ENCODE results near the gene MXRA7.

MXRA7 gene

GRCh38 chr17:76679239-76679638 is 31.5 kb downstream of the MXRA7 start:
- no peaks in the 10 kb centered on the region for H3K27me3 ChIP-seq (ENCODE audit: insufficient read depth, low read length)
- 84% methylated on average over 1 of the region's 1 CpG for WGBS
- H3K27ac ChIP-seq (ENCODE audit: low read depth, low read length), result no peak overlapping the region
- H3K36me3 ChIP-seq (ENCODE audit: insufficient read depth, low read length), result no peaks in the 10 kb centered on the region
- no peak overlapping the region for H3K9ac ChIP-seq (ENCODE audit: low read depth, low read length)
- no peaks in the 10 kb centered on the region for H3K9me3 ChIP-seq (ENCODE audit: insufficient read depth, low read depth, low read length)
- H3K4me1 ChIP-seq (ENCODE audit: insufficient read depth, low read length), result peaks cover 7% of the 10 kb centered on the region
- no peak overlapping the region for H3K4me3 ChIP-seq (ENCODE audit: low read length)

DNA sequence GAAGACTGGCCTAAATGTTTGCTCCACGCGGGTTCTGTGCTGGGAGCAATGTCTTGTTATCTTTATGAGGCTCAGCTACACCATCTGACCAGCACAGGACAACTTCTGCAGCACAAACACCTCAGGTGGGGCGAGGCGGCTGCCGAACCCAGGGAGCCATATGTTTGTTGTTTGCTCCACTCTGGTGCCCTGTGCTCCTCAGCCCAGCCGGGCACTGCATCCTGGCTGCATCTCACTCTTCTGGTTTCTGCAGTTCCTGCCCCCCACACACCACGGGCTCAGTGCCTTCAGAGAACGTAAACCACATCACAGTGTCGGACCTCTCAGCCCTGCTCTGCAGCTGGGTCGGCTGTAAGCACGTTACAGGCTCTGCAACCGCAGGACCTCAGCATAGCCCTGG is 32.4 kb downstream of the MXRA7 start:
- Histone ChIP-seq H3K9me3 (ENCODE audit: insufficient read depth, low read depth, low read length) (no peaks in the 10 kb centered on the region), H3K9ac (ENCODE audit: low read depth, low read length) (no peak overlapping the region), H3K27ac (ENCODE audit: low read depth, low read length) (no peak overlapping the region), H3K27me3 (ENCODE audit: insufficient read depth, low read length) (no peaks in the 10 kb centered on the region), H3K4me1 (ENCODE audit: insufficient read depth, low read length) (peaks cover 2% of the 10 kb centered on the region; the same call in 1 of the 2 replicates), H3K36me3 (ENCODE audit: insufficient read depth, low read length) (no peaks in the 10 kb centered on the region), H3K4me3 (ENCODE audit: low read length) (no peak overlapping the region)
- 84% methylated on average over 12 of the region's 12 CpGs for WGBS

DNA sequence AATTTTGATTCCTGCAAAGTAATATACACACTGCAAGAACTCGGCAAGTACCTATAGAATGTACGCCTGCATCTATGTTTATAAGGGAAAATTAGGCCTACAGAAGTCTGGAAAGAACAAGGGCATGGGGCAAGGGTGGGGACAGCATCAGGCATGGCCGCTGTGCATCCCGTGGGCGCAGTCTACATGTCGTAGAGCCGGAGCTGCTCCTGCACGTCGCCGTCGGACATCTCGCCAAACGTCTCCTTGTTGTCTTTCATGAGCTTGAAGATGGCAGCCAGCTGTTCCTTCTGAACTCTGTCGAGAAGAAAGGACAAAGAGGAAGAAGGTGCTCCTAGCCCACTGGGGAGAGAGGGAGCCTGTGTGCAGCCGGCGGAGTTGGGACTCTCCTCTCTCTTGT is 33.4 kb downstream of the MXRA7 start:
- 94% methylated on average over 16 of the region's 16 CpGs for WGBS
- Histone ChIP-seq H3K27ac (ENCODE audit: low read depth, low read length) (no peak overlapping the region), H3K36me3 (ENCODE audit: insufficient read depth, low read length) (no peaks in the 10 kb centered on the region), H3K9me3 (ENCODE audit: insufficient read depth, low read depth, low read length) (no peaks in the 10 kb centered on the region), H3K27me3 (ENCODE audit: insufficient read depth, low read length) (no peaks in the 10 kb centered on the region), H3K4me1 (ENCODE audit: insufficient read depth, low read length) (peaks cover 4% of the 10 kb centered on the region), H3K4me3 (ENCODE audit: low read length) (no peak overlapping the region), H3K9ac (ENCODE audit: low read depth, low read length) (no peak overlapping the region)

DNA sequence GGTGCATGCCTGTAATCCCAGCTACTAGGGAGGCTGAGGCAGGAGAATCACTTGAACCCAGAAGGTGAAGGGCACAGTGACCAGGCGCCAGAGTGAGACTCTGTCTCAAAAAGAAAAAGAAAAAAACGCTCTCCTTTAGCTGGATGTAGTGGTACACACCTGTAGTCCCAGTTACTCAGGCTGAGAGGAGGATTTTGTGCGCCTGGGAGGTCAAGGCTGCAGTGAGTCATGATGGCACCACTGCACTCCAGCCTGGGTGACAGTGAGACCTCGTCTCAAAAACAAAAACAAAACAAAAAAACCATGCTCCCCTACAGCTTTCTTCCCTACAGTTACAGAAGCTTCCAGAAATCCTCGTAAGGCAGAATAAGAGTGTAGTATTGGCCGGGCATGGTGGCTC is 34.1 kb downstream of the MXRA7 start:
- Histone ChIP-seq H3K9ac (ENCODE audit: low read depth, low read length) (no peak overlapping the region), H3K27ac (ENCODE audit: low read depth, low read length) (no peak overlapping the region), H3K9me3 (ENCODE audit: insufficient read depth, low read depth, low read length) (no peaks in the 10 kb centered on the region), H3K4me3 (ENCODE audit: low read length) (no peak overlapping the region), H3K4me1 (ENCODE audit: insufficient read depth, low read length) (peaks cover 5% of the 10 kb centered on the region), H3K27me3 (ENCODE audit: insufficient read depth, low read length) (no peaks in the 10 kb centered on the region), H3K36me3 (ENCODE audit: insufficient read depth, low read length) (no peaks in the 10 kb centered on the region)
- 96% methylated on average over 6 of the region's 6 CpGs for WGBS

DNA sequence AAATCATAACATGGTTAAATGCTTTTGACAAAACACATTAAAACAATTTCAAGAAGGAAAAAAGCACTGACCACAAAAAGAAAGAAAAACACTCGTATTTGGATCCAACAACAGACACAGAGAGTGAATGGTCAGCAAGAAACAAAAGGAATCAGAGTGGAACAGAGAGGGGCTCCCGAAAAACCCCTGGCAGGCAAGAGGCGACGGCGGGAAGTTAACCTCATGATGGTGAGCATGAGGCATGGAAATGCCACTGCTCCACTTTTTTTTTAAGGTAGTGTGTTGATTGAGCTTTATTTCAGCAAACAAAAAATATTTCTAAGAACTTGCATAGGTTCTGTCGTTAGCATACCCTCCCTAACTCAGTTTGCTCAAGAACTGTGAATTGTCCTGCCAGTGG is 35.1 kb downstream of the MXRA7 start:
- H3K27ac ChIP-seq (ENCODE audit: low read depth, low read length), result no peak overlapping the region
- H3K4me1 ChIP-seq (ENCODE audit: insufficient read depth, low read length), result peaks cover 11% of the 10 kb centered on the region
- no peaks in the 10 kb centered on the region for H3K27me3 ChIP-seq (ENCODE audit: insufficient read depth, low read length)
- 91% methylated on average over 6 of the region's 6 CpGs for WGBS
- no peaks in the 10 kb centered on the region for H3K9me3 ChIP-seq (ENCODE audit: insufficient read depth, low read depth, low read length)
- no peak overlapping the region for H3K9ac ChIP-seq (ENCODE audit: low read depth, low read length)
- H3K36me3 ChIP-seq (ENCODE audit: insufficient read depth, low read length), result no peaks in the 10 kb centered on the region
- no peak overlapping the region for H3K4me3 ChIP-seq (ENCODE audit: low read length)

DNA sequence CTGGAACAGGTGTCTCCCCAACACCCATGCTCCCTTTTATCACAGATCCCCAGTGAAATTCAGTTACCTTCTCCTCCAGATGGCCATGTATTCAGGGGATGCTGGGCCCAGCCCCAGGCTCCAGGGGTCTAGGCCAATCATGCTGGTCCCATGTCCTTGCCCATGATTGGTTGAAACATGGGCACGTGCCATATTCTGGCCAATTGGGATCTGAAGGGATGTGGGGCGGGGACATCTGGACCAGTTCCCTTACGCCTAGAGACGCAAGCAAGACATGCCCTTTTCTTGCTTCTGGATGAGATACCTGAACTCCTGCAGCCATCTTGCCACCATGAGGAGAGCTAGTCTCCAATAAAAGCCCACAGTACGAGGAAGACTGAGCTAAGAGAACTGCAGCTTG is 36.2 kb downstream of the MXRA7 start:
- no peaks in the 10 kb centered on the region for H3K9me3 ChIP-seq (ENCODE audit: insufficient read depth, low read depth, low read length)
- H3K9ac ChIP-seq (ENCODE audit: low read depth, low read length), result no peak overlapping the region
- H3K27me3 ChIP-seq (ENCODE audit: insufficient read depth, low read length), result no peaks in the 10 kb centered on the region
- no peaks in the 10 kb centered on the region for H3K36me3 ChIP-seq (ENCODE audit: insufficient read depth, low read length)
- H3K4me1 ChIP-seq (ENCODE audit: insufficient read depth, low read length), result peaks cover 14% of the 10 kb centered on the region
- H3K27ac ChIP-seq (ENCODE audit: low read depth, low read length), result no peak overlapping the region
- no peak overlapping the region for H3K4me3 ChIP-seq (ENCODE audit: low read length)
- WGBS, result 92% methylated on average over 5 of the region's 5 CpGs

DNA sequence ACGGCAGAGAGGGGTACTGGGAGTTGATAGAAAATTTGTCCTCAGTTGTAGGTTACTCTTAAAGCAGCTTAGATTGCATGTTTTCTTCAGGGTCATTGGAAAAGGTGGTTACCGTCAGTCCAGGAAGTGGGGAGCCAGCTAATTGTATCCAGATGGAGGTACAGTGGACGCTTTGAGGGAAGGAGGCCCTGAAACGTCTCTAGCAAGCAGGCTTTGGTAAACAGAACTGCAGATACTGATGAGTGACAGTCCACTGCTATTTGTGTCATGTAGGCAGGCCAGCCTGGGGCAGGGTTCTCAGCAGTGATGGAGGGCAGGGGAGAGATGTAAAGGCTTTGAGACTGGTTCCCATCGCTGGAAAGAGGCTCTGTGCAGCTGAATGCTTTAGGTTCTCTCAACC is 37.0 kb downstream of the MXRA7 start:
- no peaks in the 10 kb centered on the region for H3K9me3 ChIP-seq (ENCODE audit: insufficient read depth, low read depth, low read length)
- WGBS, result 88% methylated on average over 5 of the region's 5 CpGs
- no peaks in the 10 kb centered on the region for H3K36me3 ChIP-seq (ENCODE audit: insufficient read depth, low read length)
- no peak overlapping the region for H3K4me3 ChIP-seq (ENCODE audit: low read length)
- H3K4me1 ChIP-seq (ENCODE audit: insufficient read depth, low read length), result peaks cover 14% of the 10 kb centered on the region
- no peak overlapping the region for H3K27ac ChIP-seq (ENCODE audit: low read depth, low read length)
- no peak overlapping the region for H3K9ac ChIP-seq (ENCODE audit: low read depth, low read length)
- H3K27me3 ChIP-seq (ENCODE audit: insufficient read depth, low read length), result no peaks in the 10 kb centered on the region

- Histone ChIP-seq H3K27ac (ENCODE audit: low read depth, low read length) (no peak overlapping the region), H3K9ac (ENCODE audit: low read depth, low read length) (no peak overlapping the region), H3K4me1 (ENCODE audit: insufficient read depth, low read length) (peaks cover 14% of the 10 kb centered on the region), H3K4me3 (ENCODE audit: low read length) (no peak overlapping the region; the same call in 1 of the 2 replicates), H3K27me3 (ENCODE audit: insufficient read depth, low read length) (no peaks in the 10 kb centered on the region), H3K9me3 (ENCODE audit: insufficient read depth, low read depth, low read length) (no peaks in the 10 kb centered on the region), H3K36me3 (ENCODE audit: insufficient read depth, low read length) (no peaks in the 10 kb centered on the region)
- 96% methylated on average over 3 of the region's 3 CpGs for WGBS
These were observed 37.9 kb downstream of the MXRA7 start for GRCh38 chr17:76672892-76673291.

DNA sequence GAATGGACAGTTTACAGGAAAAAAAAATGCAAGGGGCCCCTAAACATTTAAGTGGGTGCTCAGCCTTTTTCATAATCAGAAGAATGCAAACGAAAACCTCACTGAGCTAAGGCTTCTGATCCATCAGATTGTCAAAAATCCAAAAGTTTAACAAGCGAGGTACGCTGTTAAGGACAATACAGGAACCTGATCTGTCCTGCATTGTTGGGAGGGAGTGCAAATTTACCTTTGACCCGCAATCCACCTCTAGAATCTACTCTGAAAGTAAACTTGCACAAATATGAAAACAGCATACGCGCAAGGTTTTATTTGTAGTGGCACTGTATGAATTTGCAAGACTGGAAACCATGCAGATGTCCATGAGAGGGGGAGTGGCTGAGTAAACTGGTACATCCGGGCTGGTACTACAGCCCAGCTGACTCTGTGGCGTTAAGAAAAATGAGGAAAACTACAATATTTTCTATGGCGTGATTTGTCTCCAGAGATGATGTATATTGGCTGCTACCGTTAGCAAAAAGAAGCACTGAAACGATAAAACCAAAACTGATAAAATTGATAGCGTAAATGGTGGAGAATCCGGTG is 38.4 kb downstream of the MXRA7 start:
- H3K27me3 ChIP-seq (ENCODE audit: insufficient read depth, low read length), result no peaks in the 10 kb centered on the region
- H3K9me3 ChIP-seq (ENCODE audit: insufficient read depth, low read depth, low read length), result no peaks in the 10 kb centered on the region
- H3K36me3 ChIP-seq (ENCODE audit: insufficient read depth, low read length), result no peaks in the 10 kb centered on the region
- 71% methylated on average over 13 of the region's 13 CpGs for WGBS
- H3K27ac ChIP-seq (ENCODE audit: low read depth, low read length), result peak overlapping the region; percentile 71
- peak overlapping the region; percentile 79 for H3K4me3 ChIP-seq (ENCODE audit: low read length)
- H3K9ac ChIP-seq (ENCODE audit: low read depth, low read length), result peak overlapping the region; percentile 80
- H3K4me1 ChIP-seq (ENCODE audit: insufficient read depth, low read length), result peaks cover 14% of the 10 kb centered on the region

DNA sequence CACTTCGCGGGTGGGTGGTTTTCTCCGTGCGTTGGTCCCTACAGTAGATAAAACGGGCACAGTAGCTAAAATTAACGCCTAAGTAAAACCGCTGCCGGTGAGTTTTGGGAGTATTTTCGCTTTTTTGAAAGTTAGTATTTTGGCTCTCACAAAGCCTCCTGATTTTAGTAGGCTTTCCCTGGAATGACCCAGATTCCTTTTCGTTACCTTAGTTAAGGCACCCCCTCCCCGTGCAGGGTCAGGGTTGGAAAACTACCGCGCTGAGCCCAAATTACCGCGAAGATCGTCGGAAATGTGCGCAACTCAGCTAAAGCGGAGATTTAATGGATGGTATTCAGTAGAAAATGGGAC is 38.9 kb downstream of the MXRA7 start:
- Histone ChIP-seq H3K9me3 (ENCODE audit: insufficient read depth, low read depth, low read length) (no peaks in the 10 kb centered on the region), H3K27ac (ENCODE audit: low read depth, low read length) (peak overlapping the region; percentile 71), H3K4me3 (ENCODE audit: low read length) (peak overlapping the region; percentile 79), H3K27me3 (ENCODE audit: insufficient read depth, low read length) (no peaks in the 10 kb centered on the region), H3K9ac (ENCODE audit: low read depth, low read length) (peak overlapping the region; percentile 80), H3K4me1 (ENCODE audit: insufficient read depth, low read length) (peaks cover 14% of the 10 kb centered on the region), H3K36me3 (ENCODE audit: insufficient read depth, low read length) (no peaks in the 10 kb centered on the region)
- under 1% methylated on average over 19 of the region's 19 CpGs for WGBS

GRCh38 chr17:76671123-76671911 is 39.4 kb downstream of the MXRA7 start:
- WGBS, result 20% methylated on average over 32 of the region's 32 CpGs
- H3K9me3 ChIP-seq (ENCODE audit: insufficient read depth, low read depth, low read length), result no peaks in the 10 kb centered on the region
- H3K36me3 ChIP-seq (ENCODE audit: insufficient read depth, low read length), result no peaks in the 10 kb centered on the region
- H3K4me1 ChIP-seq (ENCODE audit: insufficient read depth, low read length), result peaks cover 14% of the 10 kb centered on the region
- H3K27me3 ChIP-seq (ENCODE audit: insufficient read depth, low read length), result no peaks in the 10 kb centered on the region
- peak overlapping the region; percentile 60; the same call in 1 of the 2 replicates for H3K27ac ChIP-seq (ENCODE audit: low read depth, low read length)
- H3K9ac ChIP-seq (ENCODE audit: low read depth, low read length), result peak overlapping the region; percentile 80
- peak overlapping the region; percentile 79 for H3K4me3 ChIP-seq (ENCODE audit: low read length)

Measured in HUES64 (cell line).